Activated T-cell treated with anti-CD3 and anti-CD28 coated beads for 1 hour (primary cell): ENCODE data around the gene GPC3.
A peak's percentile ranks its signal among the peaks of the same experiment; 100 is the strongest.

Experiments
- DNase-seq: peaks from one replicate; pipeline ENCODE4 v3.0.0-alpha.2; 2020; ENCODE audit warnings: low read depth

GPC3 gene

GRCh38 chrX:133840415-133840814, 145.0 kb downstream of the GPC3 start:
- DNase-seq, result no peak

- DNase-seq, result peak; percentile 0
Observed at GRCh38 chrX:133838761-133839676, 146.4 kb downstream of the GPC3 start.

GRCh38 chrX:133837091-133837490, 148.3 kb downstream of the GPC3 start:
- DNase-seq, result no peak

GRCh38 chrX:133836561-133836960, 148.8 kb downstream of the GPC3 start:
- no peak for DNase-seq

- DNase-seq, result no peak
Observed at GRCh38 chrX:133834771-133835170, 150.6 kb downstream of the GPC3 start.

GRCh38 chrX:133819546-133819945, 165.8 kb downstream of the GPC3 start:
- no peak for DNase-seq

- no peak for DNase-seq
Observed at GRCh38 chrX:133818019-133818418, 167.4 kb downstream of the GPC3 start.

- no peak for DNase-seq
Observed at GRCh38 chrX:133815496-133815895, 169.9 kb downstream of the GPC3 start.

GRCh38 chrX:133813971-133814370, 171.4 kb downstream of the GPC3 start:
- no peak for DNase-seq

- DNase-seq, result no peak
Observed at GRCh38 chrX:133812402-133812801, 173.0 kb downstream of the GPC3 start.

GRCh38 chrX:133810925-133811324, 174.5 kb downstream of the GPC3 start:
- no peak for DNase-seq

GRCh38 chrX:133804072-133804471, 181.3 kb downstream of the GPC3 start:
- no peak for DNase-seq

GRCh38 chrX:133796282-133796681, 189.1 kb downstream of the GPC3 start:
- DNase-seq, result no peak

- no peak for DNase-seq
Observed at GRCh38 chrX:133794126-133794525, 191.3 kb downstream of the GPC3 start.

GRCh38 chrX:133793626-133794025, 191.8 kb downstream of the GPC3 start:
- DNase-seq, result no peak

GRCh38 chrX:133792198-133792953, 193.0 kb downstream of the GPC3 start:
- peak; percentile 40 for DNase-seq

- DNase-seq, result no peak
Observed at GRCh38 chrX:133789829-133790228, 195.6 kb downstream of the GPC3 start.

GRCh38 chrX:133786382-133786781, 199.0 kb downstream of the GPC3 start:
- no peak for DNase-seq

GRCh38 chrX:133783274-133783673, 202.1 kb downstream of the GPC3 start:
- DNase-seq, result no peak

- DNase-seq, result no peak
Observed at GRCh38 chrX:133781174-133781573, 204.2 kb downstream of the GPC3 start.

- DNase-seq, result peak; percentile 33
Observed at GRCh38 chrX:133776072-133776471, 209.3 kb downstream of the GPC3 start.

- no peak for DNase-seq
Observed at GRCh38 chrX:133774807-133775206, 210.6 kb downstream of the GPC3 start.

GRCh38 chrX:133771086-133771646, 214.2 kb downstream of the GPC3 start:
- DNase-seq, result no peak
